Posterior cingulate gyrus (tissue), 11 donors: ENCODE measurements around the gene BAZ1B.
"Not testable (repeated sequence)": the region's sequence is repeated elsewhere in the genome, so short reads cannot be mapped to it uniquely, and the experiment has no call there.

Experiments used
- DNase-seq, 10 donors: peaks; one replicate each; pipeline versions ENCODE4 v3.0.0 to v3.0.0-alpha.2; 2020 to 2021; ENCODE audit warnings: mixed read lengths in 3 of 10
- intact Hi-C: fragments of 100-400 bp; cut with DNase I; formaldehyde crosslinking; loops from one replicate; pipeline ENCODE4 v1.15.1; 2023

Gene BAZ1B

GRCh38 chr7:73433924-73434700 lies 88.0 kb downstream of the BAZ1B start:
- intact Hi-C loops = no loop called here
- peak in 2 of 10 donors; percentile 54 to 79 for DNase-seq

GRCh38 chr7:73432676-73433075 lies 89.4 kb downstream of the BAZ1B start:
- intact Hi-C loops = no loop called here
- peak in 2 of 10 donors; percentile 56 to 85 for DNase-seq

GRCh38 chr7:73431041-73431835 lies 90.9 kb downstream of the BAZ1B start:
- peak in 1 of 10 donors; percentile 35 for DNase-seq
- intact Hi-C loops = no loop called here

GRCh38 chr7:73430540-73430939 lies 91.6 kb downstream of the BAZ1B start:
- DNase-seq = peak in 1 of 10 donors; percentile 29

GRCh38 chr7:73429622-73430505 lies 92.2 kb downstream of the BAZ1B start:
- peak in 2 of 10 donors; percentile 30 to 52 for DNase-seq
- intact Hi-C loops = no loop called here

More at GRCh38 chr7:73430540-73430939, 91.6 kb downstream of the BAZ1B start:
- intact Hi-C loops = not testable (repeated sequence)

GRCh38 chr7:73429215-73429614 lies 92.9 kb downstream of the BAZ1B start:
- intact Hi-C loops = no loop called here
- peak in 2 of 10 donors; percentile 73 to 76 for DNase-seq

GRCh38 chr7:73427902-73428787 lies 93.9 kb downstream of the BAZ1B start:
- intact Hi-C loops = no loop called here
- peak in 2 of 10 donors; percentile 18 to 66 for DNase-seq

- peak in 2 of 10 donors; percentile 23 to 65 for DNase-seq
- intact Hi-C loops = no loop called here
These were observed 96.1 kb downstream of the BAZ1B start for GRCh38 chr7:73426016-73426415.

- intact Hi-C loops = no loop called here
- DNase-seq = peak in 2 of 10 donors; percentile 29 to 54
These were observed 96.6 kb downstream of the BAZ1B start for GRCh38 chr7:73425356-73425983.

GRCh38 chr7:73424489-73424885 lies 97.6 kb downstream of the BAZ1B start:
- peak in 1 of 10 donors; percentile 50 for DNase-seq
- intact Hi-C loops = no loop called here

- DNase-seq = peak in 4 of 10 donors; percentile 26 to 85 (median 52)
- intact Hi-C loops = no loop called here
These were observed 98.3 kb downstream of the BAZ1B start for GRCh38 chr7:73423519-73424488.

GRCh38 chr7:73420610-73421009 lies 101.5 kb downstream of the BAZ1B start:
- DNase-seq, intact Hi-C loops: not testable (repeated sequence)

GRCh38 chr7:73420016-73420415 lies 102.1 kb downstream of the BAZ1B start:
- intact Hi-C loops, DNase-seq: not testable (repeated sequence)

GRCh38 chr7:73418113-73418703 lies 103.9 kb downstream of the BAZ1B start:
- no peak for DNase-seq
- intact Hi-C loops = no loop called here

- peak in 8 of 10 donors; percentile 42 to 93 (median 64) for DNase-seq
- intact Hi-C loops = not testable (repeated sequence)
These were observed 111.5 kb downstream of the BAZ1B start for GRCh38 chr7:73410541-73411131.

GRCh38 chr7:73404860-73405259 lies 117.2 kb downstream of the BAZ1B start:
- intact Hi-C loops = not testable (repeated sequence)
- peak in 2 of 10 donors; percentile 34 to 55 for DNase-seq
